COLO668 (cell line): ENCODE measurements around the gene DDX21.
"Not testable (repeated sequence)": the region's sequence is repeated elsewhere in the genome, so short reads cannot be mapped to it uniquely, and the experiment has no call there.

Experiments used
- DNase-seq: peaks from one replicate; lab custom pipeline; 2025; ENCODE audit not compliant: unreplicated experiment; lab: John Stamatoyannopoulos, UW

DDX21 gene

DNA sequence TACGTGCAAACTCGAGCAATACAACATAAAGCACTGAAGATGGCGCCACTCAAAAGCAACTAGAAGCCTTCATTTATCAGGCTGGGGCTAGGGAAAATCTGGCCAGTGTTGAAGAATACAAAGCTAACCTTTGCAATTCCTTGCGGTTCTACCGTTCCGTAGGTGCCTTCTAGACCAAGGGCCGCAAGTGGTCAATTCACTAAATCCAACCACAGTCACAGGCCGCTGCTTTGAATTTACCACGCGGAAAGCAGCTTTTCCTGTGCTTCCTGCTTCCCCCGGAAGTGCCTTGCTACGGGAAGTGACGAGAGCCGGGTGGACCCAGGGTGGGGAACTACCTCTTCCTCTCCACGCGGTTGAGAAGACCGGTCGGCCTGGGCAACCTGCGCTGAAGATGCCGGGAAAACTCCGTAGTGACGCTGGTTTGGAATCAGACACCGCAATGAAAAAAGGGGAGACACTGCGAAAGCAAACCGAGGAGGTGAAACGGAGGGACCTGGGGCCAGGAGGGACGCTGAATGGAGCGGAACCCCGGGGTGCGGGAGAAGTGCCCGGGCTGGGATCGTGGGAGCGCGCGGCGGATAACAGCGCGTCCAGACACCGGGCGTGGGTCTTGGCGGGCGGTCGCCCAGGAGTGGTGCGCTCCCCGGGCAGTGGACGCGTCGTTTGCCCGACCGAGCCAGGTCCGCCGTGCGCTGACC is at the start of gene DDX21:
TSS of gene DDX21 (plus strand) at position 339 of the 701 bp plus-strand sequence. CDS start at position 395, 56 bp downstream.
- DNase-seq = peak; percentile 80

GRCh38 chr10:68924593-68924992 is 31.4 kb upstream of the DDX21 start:
- DNase-seq = no peak

DNA sequence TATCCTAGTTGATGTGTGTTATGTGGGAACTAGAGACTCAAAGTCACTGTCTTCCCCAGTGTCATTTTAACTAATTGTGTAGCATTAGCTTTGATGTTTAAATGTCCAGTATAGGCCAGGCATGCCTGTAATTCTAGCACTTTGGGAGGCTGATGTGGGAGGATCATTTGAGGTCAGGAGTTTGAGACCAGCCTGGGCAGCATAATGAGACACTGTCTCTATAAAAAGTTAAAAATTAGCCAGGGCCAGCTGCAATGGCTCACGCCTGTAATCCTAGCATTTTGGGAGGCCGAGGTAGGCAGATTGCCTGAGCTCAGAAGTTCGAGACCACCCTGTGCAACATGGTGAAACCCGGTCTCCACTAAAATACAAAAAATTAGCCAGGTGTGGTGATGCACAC is 30.5 kb upstream of the DDX21 start:
- no peak for DNase-seq

DNA sequence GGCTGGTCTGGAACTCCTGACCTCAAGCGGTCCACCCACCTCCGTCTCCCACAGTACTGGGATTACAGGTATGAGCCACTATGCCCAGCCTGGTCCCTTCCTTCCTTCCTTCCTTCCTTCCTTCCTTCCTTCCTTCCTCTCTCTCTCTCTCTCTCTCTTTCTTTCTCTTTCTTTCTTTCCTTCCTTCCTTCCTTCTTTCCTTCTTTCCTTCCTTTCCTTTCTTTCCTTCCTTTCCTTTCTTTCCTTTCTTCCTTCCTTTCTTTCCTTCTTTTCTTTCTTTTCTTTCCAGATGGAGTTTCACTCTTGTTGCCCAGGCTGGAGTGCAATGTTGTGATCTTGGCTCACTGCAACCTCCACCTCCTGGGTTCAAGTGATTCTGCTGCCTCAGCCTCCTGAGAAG is 26.8 kb upstream of the DDX21 start:
- DNase-seq = not testable (repeated sequence)

DNA sequence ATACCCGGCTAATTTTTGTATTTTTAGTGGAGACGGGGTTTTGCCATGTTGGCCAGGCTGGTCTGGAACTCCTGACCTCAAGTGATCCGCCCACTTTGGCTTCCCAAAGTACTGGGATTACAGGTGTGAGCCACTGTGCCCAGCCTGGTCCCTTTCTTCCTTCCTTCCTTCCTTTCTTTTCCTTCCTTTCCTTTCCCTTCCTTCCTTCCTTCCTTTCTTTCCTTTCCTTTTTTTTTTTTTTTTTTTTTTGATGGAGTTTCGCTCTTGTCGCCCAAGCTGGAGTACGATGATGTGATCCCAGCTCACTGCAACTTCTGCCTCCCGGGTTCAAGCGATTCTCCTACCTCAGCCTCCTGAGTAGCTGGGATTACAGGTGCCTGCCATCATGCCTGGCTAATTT is 26.1 kb upstream of the DDX21 start:
- DNase-seq = not testable (repeated sequence)

- not testable (repeated sequence) for DNase-seq
Observed at GRCh38 chr10:68932860-68933259, 23.1 kb upstream of the DDX21 start.

- DNase-seq = no peak
Observed at GRCh38 chr10:68934994-68935393, 21.0 kb upstream of the DDX21 start.

DNA sequence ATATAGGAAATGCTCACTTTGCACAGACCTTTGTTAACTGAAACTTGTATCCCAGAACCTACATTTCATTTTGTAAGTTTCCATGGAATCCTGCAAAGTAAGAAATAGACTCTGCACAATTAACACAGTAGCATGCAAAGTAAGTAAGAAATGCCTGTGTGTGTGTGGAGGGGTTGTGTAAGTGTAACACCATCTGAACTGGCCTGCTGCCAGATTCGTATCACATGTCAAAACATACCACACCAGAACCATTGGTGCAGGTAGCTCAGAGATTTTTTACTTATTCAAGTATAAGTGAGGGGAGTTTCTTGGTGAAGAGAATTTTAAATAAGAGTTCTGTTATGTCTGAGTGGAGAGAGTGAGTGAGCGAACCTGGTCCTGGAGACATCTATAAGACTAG is 17.9 kb upstream of the DDX21 start:
- peak; percentile 3 for DNase-seq

DNA sequence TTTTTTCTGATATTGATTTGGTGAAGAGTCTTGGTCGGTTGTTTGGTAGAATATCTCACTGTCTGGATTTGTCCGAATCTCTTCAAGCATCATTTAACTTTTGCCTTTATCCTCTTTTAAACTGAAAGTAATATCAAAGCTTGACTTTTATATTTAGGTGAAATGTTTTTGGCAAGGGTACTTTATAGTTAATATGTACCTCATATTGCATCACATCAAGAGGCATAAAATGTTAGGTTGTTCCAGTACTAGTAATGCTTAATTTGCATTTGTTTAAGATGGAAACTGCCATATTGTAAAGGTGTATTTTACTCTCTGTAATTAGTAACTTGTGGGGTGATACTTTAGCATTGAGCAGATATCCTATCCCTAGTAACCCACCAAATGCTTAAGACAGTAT is 17.1 kb upstream of the DDX21 start:
- DNase-seq = no peak

DNA sequence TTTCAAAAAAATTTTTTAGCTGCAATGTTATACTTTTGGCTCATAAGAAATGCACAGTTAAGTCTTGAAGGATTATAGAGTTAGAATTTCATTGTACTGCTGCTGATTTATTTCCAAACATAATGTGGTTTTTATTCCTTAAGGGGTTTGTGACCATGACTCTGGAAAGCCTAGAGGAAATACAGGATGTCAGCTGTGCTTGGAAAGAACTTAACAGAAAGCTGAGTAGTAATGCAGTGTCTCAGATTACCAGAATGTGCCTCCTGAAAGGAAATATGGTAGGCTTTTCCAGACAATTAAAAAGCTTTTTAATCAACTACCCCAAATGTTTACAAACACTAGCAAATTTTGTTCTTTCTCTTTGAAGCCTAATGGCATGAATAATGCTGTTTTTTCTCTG is 15.1 kb upstream of the DDX21 start:
- DNase-seq = not testable (repeated sequence)

- no peak for DNase-seq
Observed at GRCh38 chr10:68950598-68950997, 5.4 kb upstream of the DDX21 start.

GRCh38 chr10:68954904-68955303 is 1.1 kb upstream of the DDX21 start:
- no peak for DNase-seq

- peak; percentile 21 for DNase-seq
Observed at GRCh38 chr10:68955355-68955831, 577 bp upstream of the DDX21 start.

DNA sequence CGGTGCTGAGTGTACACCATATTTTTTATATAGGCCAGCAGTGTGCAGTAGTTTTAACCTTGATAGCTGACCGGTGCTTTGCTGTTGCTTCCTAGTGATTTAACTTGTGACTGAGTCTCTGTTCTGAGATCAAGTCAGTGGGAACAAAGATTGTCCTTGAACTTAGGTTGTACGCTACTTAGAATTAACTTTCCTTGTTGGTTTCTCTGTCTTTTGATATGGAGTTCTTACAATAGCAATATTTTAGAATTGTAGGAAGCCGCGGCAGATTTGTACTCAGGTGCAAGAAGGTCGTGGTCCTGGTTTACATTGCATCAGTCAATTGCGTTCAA is 1.3 kb downstream of the DDX21 start:
- no peak for DNase-seq

DNA sequence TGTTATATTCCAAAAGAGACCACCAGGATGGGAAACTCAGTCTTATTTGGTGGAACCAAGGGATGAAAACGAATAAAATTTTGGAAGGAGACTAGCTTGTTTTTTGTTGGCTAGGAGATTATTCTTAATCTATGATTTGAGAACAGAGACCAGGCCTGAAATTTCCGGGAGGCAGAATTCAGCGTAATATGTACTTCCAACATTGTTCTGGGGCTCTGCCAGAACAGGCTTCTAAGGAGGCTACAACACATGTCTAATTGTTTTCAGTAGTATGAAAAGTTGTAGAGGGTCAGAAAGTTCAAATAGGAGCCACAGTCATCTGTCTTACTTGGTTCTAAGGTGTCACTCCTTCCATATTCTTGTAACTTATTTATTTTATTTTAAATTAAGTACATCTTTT is 1.7 kb downstream of the DDX21 start:
- no peak for DNase-seq

- DNase-seq = no peak
Observed at GRCh38 chr10:68959695-68960527, 3.9 kb downstream of the DDX21 start.

- no peak for DNase-seq
Observed at GRCh38 chr10:68963151-68963550, 7.2 kb downstream of the DDX21 start.

GRCh38 chr10:68973975-68974374 is 18.0 kb downstream of the DDX21 start:
- no peak for DNase-seq

GRCh38 chr10:68975936-68976473 is 20.0 kb downstream of the DDX21 start:
- not testable (repeated sequence) for DNase-seq

- not testable (repeated sequence) for DNase-seq
Observed at GRCh38 chr10:68979738-68980137, 23.8 kb downstream of the DDX21 start.

GRCh38 chr10:68981074-68981473 is 25.1 kb downstream of the DDX21 start:
- DNase-seq = no peak

DNA sequence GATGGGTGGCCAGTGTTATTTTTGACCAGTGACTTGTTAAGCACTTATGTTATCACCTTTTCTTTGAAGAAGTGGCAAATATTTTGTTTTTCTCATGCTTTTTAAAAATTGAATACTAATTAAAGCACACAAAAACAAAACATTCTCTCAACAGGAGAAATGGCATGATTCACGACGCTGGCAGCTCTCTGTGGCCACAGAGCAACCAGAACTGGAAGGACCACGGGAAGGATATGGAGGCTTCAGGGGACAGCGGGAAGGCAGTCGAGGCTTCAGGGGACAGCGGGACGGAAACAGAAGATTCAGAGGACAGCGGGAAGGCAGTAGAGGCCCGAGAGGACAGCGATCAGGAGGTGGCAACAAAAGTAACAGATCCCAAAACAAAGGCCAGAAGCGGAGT is 26.4 kb downstream of the DDX21 start:
- DNase-seq = no peak
